ENCODE data around the gene CALML3.

Gene CALML3

DNA sequence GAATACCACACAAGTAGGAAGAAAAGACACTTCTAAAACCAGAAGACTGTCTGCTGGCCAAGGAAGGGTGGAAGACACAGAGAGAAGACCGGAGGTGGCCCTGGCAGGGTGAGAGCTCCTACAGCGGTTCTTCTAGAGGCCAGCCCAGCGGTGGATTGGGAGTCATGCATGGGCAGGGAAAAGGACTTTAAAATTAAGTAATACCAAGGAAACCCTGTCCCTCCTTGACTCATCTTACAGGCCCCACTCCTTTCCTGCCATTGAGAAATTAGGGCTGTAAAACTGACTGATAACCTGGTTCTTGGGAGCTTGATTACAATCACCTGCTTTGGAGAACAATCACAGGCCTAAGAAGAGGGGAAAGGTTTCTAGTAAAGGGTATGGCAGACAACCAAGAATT is 16.1 kb downstream of the CALML3 start:
- Histone ChIP-seq H3K4me2 (ENCODE audit: low read length) (no peak overlapping the region), H3K9me3 (ENCODE audit: low read length) (peaks cover 2% of the 10 kb centered on the region; the same call in 1 of the 2 replicates), H3K4me1 (ENCODE audit: insufficient read depth, low read length, severe bottlenecking) (no peaks in the 10 kb centered on the region), H3K36me3 (ENCODE audit: insufficient read depth, low read length) (no peaks in the 10 kb centered on the region), H3K9ac (ENCODE audit: low read length) (no peak overlapping the region), H3K79me2 (ENCODE audit: insufficient read depth, low read length) (no peaks in the 10 kb centered on the region), H2AFZ (ENCODE audit: low read length) (no peak overlapping the region), H4K20me1 (ENCODE audit: insufficient read depth, low read length) (no peaks in the 10 kb centered on the region), H3K4me3 (ENCODE audit: low read depth, low read length, poor library complexity, severe bottlenecking) (no peak overlapping the region), H3K9me2 (ENCODE audit: low read depth, low read length) (no peaks in the 10 kb centered on the region), H3K27me3 (ENCODE audit: insufficient read depth, low read length) (no peaks in the 10 kb centered on the region; the same call in 1 of the 2 replicates), H3K27ac (ENCODE audit: low read depth, low read length, poor library complexity, severe bottlenecking) (no peak overlapping the region), H3F3A (ENCODE audit: insufficient read depth, low read length) (no peaks in the 10 kb centered on the region)
- no peak for TF ChIP-seq EZH2 (IDR thresholded peaks at IDR 0.05; ENCODE audit: borderline replicate concordance, low read length)
- TF ChIP-seq, protein P1, sequence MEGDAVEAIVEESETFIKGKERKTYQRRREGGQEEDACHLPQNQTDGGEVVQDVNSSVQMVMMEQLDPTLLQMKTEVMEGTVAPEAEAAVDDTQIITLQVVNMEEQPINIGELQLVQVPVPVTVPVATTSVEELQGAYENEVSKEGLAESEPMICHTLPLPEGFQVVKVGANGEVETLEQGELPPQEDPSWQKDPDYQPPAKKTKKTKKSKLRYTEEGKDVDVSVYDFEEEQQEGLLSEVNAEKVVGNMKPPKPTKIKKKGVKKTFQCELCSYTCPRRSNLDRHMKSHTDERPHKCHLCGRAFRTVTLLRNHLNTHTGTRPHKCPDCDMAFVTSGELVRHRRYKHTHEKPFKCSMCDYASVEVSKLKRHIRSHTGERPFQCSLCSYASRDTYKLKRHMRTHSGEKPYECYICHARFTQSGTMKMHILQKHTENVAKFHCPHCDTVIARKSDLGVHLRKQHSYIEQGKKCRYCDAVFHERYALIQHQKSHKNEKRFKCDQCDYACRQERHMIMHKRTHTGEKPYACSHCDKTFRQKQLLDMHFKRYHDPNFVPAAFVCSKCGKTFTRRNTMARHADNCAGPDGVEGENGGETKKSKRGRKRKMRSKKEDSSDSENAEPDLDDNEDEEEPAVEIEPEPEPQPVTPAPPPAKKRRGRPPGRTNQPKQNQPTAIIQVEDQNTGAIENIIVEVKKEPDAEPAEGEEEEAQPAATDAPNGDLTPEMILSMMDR (IDR thresholded peaks at IDR 0.05; ENCODE audit: low read length): no peak

DNA sequence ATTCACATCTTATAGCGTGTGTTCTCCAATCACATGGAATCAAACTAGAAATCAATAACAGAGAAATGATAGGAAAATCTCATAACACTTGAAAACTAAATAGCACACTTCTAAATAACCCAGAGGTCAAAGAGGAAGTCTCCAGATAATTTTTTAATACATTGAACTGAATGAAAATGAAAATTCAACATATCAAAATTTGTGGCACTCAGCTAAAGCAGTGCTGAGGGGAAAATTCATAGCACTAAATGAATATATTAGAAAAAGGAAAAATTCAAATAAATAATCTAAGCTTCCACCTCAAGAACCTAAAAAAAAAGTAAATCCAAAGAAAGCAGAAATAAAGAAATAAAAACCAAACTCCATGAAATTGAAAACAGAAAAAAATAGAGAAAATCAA is 17.3 kb downstream of the CALML3 start:
- Histone ChIP-seq H2AFZ (ENCODE audit: low read length) (no peak overlapping the region), H3K9ac (ENCODE audit: low read length) (no peak overlapping the region), H3K27ac (ENCODE audit: low read depth, low read length, poor library complexity, severe bottlenecking) (no peak overlapping the region), H3F3A (ENCODE audit: insufficient read depth, low read length) (no peaks in the 10 kb centered on the region), H3K27me3 (ENCODE audit: insufficient read depth, low read length) (peaks cover 3% of the 10 kb centered on the region; the same call in 1 of the 2 replicates), H3K79me2 (ENCODE audit: insufficient read depth, low read length) (no peaks in the 10 kb centered on the region), H3K4me1 (ENCODE audit: insufficient read depth, low read length, severe bottlenecking) (no peaks in the 10 kb centered on the region), H4K20me1 (ENCODE audit: insufficient read depth, low read length) (no peaks in the 10 kb centered on the region), H3K9me2 (ENCODE audit: low read depth, low read length) (no peaks in the 10 kb centered on the region), H3K4me3 (ENCODE audit: low read depth, low read length, poor library complexity, severe bottlenecking) (no peak overlapping the region), H3K4me2 (ENCODE audit: low read length) (no peak overlapping the region), H3K36me3 (ENCODE audit: insufficient read depth, low read length) (no peaks in the 10 kb centered on the region), H3K9me3 (ENCODE audit: low read length) (peaks cover 2% of the 10 kb centered on the region; the same call in 1 of the 2 replicates)
- TF ChIP-seq, protein P1 (IDR thresholded peaks at IDR 0.05; ENCODE audit: low read length): no peak
- no peak for TF ChIP-seq EZH2 (IDR thresholded peaks at IDR 0.05; ENCODE audit: borderline replicate concordance, low read length)

DNA sequence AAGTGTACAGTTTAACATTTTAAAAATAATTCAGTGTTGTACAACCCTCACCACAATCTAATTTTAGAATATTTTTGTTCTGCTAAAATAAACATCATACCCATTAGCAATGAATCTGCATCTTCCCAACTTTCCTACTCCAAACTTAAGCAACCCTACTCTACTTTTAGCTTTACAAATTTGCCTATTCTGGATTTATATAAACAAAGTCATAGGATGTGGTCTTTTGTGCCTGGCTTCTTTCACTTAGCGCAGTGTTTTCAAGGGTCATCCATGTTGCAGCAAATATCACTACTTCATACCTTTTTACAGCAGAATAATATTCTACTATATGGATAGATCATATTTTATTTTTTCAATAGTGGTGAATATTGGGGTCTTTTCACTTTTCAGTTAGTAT is 18.9 kb downstream of the CALML3 start:
- H3K27ac ChIP-seq (ENCODE audit: low read depth, low read length, poor library complexity, severe bottlenecking): no peak overlapping the region
- no peaks in the 10 kb centered on the region for H3K79me2 ChIP-seq (ENCODE audit: insufficient read depth, low read length)
- no peaks in the 10 kb centered on the region for H3F3A ChIP-seq (ENCODE audit: insufficient read depth, low read length)

More for the DNA sequence above, 18.9 kb downstream of the CALML3 start:
- Histone ChIP-seq H3K4me1 (ENCODE audit: insufficient read depth, low read length, severe bottlenecking) (no peaks in the 10 kb centered on the region), H3K9me3 (ENCODE audit: low read length) (peaks cover 2% of the 10 kb centered on the region; the same call in 1 of the 2 replicates), H3K9ac (ENCODE audit: low read length) (no peak overlapping the region), H3K27me3 (ENCODE audit: insufficient read depth, low read length) (peaks cover 3% of the 10 kb centered on the region; the same call in 1 of the 2 replicates), H3K4me2 (ENCODE audit: low read length) (no peak overlapping the region), H3K36me3 (ENCODE audit: insufficient read depth, low read length) (no peaks in the 10 kb centered on the region), H2AFZ (ENCODE audit: low read length) (no peak overlapping the region), H3K9me2 (ENCODE audit: low read depth, low read length) (no peaks in the 10 kb centered on the region), H3K4me3 (ENCODE audit: low read depth, low read length, poor library complexity, severe bottlenecking) (no peak overlapping the region), H4K20me1 (ENCODE audit: insufficient read depth, low read length) (no peaks in the 10 kb centered on the region)
- TF ChIP-seq EZH2 (IDR thresholded peaks at IDR 0.05; ENCODE audit: borderline replicate concordance, low read length): no peak
- TF ChIP-seq, protein P1 (IDR thresholded peaks at IDR 0.05; ENCODE audit: low read length): no peak

All from OCI-LY1 (cell line).